Peyer's patch (tissue), 4 donors: ENCODE results near the gene ADCY3.

Experiments used
- POLR2A ChIP-seq, 2 donors: fragments of 450-650 bp; IDR thresholded peaks; one replicate each; pipeline ENCODE4 v1.5.1; 2017; ENCODE audit warnings: antibody characterized with exemption in 2 of 2, mild to moderate bottlenecking in 2 of 2, moderate library complexity in 2 of 2
- TF ChIP-seq, protein P1 (sequence below), 6 experiments: fragments of 450-650 bp in 4 of 6; fragments of 200-600 bp in 2 of 6; sonication (generic) in 1 of 6; IDR thresholded peaks; one replicate each; pipeline ENCODE4 v1.5.1; 2017 to 2019; ENCODE audit warnings: antibody characterized with exemption in 6 of 6, mild to moderate bottlenecking in 3 of 6, moderate library complexity in 1 of 6

DNA sequence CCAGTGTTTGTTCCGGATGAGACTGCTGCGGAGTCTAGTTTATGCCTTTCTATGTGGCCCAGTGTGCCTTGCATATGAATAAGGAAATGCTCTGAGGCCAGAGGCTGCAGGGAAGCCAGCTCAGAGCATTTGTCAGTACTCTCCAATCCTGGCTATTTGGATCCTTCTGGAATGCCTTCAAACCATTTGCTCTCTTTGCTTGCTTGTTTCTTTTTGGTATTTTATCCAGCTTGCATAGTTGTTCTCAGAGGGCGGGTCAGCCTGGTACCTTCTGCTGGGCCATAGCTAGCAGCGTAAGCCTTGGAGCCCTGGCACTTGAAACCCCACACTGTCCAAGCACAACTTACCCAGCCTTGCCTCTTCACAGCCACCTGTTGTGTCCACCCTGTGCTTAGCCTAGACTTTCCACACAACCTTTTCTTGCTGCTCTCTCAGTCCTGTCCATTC is 106.3 kb downstream of the ADCY3 start:
- TF ChIP-seq, protein P1, sequence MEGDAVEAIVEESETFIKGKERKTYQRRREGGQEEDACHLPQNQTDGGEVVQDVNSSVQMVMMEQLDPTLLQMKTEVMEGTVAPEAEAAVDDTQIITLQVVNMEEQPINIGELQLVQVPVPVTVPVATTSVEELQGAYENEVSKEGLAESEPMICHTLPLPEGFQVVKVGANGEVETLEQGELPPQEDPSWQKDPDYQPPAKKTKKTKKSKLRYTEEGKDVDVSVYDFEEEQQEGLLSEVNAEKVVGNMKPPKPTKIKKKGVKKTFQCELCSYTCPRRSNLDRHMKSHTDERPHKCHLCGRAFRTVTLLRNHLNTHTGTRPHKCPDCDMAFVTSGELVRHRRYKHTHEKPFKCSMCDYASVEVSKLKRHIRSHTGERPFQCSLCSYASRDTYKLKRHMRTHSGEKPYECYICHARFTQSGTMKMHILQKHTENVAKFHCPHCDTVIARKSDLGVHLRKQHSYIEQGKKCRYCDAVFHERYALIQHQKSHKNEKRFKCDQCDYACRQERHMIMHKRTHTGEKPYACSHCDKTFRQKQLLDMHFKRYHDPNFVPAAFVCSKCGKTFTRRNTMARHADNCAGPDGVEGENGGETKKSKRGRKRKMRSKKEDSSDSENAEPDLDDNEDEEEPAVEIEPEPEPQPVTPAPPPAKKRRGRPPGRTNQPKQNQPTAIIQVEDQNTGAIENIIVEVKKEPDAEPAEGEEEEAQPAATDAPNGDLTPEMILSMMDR (IDR thresholded peaks at IDR 0.05), result no peak
- no peak for TF ChIP-seq POLR2A (IDR thresholded peaks at IDR 0.05)
